GM13977 (cell line): ENCODE results near the gene HRAS.

Experiments used
- DNase-seq: peaks from one replicate; pipeline ENCODE4 v3.0.0; 2012; ENCODE audit warnings: low spot score
- in situ Hi-C: fragments of 300-500 bp; cut with MboI; formaldehyde crosslinking; loops from one replicate; pipeline ENCODE4 v1.12.0; 2022; ENCODE audit warnings: low sequenced_read_pairs, low pct_unique_long_range_greater_than_20kb, mixed read lengths, inconsistent platforms; ENCODE audit not compliant: unreplicated experiment
- TF ChIP-seq, protein P1 (sequence below): IDR thresholded peaks from 2 replicates; pipeline ENCODE4 v1.5.1; 2012; ENCODE audit warnings: mild to moderate bottlenecking, control low read depth; ENCODE audit not compliant: insufficient read depth; ENCODE audit errors: extremely low read depth, missing control alignments

HRAS gene

DNA sequence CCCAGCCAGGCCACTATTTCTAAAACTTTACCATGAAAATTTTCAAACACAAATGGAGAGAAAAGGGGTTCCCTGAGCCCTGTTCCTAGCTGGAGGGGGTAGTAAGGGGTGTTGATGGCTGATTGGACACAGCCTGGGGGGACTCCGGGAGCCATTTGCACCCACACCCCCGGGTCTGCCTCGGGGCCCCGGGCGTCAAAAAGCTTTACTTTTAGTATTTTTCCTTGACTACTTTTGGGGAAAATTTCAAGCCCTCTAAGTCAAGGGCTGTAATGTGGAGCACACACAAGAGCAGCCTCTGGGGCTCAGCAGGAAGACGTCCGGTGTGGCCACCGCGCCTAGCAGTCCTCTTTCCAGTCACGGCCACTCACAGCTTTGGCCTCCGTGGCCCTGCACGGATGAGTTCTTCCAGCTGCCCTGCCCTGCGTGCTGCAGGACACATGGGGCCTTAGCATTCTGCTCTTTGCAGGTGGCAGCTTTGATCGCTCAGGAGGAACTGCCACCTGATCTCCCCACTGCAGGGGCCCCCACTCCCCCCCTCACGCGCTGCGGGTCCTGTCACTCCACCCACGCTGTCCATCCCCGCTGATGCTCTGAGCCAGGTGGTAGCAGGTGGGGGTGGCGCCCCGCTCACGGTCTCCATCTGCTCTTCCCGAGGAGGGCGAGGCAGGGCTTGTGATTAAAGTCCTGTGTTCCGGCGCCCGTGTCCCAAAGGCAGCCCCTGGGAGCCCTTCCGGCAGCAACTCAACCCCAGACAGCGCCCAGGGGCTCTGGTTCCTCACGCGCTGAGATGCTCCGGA lies 42.7 kb downstream of the HRAS start:
- in situ Hi-C loops: no loop called here

DNA sequence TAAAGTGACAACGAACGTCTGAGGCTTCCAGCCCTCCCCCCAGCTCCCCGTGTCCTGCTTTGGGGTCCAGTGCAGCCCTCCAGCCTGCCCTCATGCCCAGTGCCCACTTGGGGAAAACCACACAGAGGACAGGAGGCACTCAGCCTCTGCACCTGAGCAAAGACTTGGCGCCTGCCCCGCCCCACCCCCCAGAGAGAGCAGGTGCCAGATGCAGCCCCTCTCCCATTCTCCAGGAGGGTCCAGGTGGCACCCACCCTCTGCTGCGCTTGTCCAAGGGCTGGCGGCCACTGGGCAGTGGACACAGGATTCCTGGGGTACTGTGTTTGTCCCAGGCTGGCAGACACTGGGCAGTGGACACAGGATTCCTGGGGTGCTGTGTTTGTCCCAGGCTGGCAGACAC lies 44.0 kb downstream of the HRAS start:
- DNase-seq: no peak
- TF ChIP-seq, protein P1, sequence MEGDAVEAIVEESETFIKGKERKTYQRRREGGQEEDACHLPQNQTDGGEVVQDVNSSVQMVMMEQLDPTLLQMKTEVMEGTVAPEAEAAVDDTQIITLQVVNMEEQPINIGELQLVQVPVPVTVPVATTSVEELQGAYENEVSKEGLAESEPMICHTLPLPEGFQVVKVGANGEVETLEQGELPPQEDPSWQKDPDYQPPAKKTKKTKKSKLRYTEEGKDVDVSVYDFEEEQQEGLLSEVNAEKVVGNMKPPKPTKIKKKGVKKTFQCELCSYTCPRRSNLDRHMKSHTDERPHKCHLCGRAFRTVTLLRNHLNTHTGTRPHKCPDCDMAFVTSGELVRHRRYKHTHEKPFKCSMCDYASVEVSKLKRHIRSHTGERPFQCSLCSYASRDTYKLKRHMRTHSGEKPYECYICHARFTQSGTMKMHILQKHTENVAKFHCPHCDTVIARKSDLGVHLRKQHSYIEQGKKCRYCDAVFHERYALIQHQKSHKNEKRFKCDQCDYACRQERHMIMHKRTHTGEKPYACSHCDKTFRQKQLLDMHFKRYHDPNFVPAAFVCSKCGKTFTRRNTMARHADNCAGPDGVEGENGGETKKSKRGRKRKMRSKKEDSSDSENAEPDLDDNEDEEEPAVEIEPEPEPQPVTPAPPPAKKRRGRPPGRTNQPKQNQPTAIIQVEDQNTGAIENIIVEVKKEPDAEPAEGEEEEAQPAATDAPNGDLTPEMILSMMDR: no peak
- in situ Hi-C loops: no loop called here

More for the DNA sequence above, 42.7 kb downstream of the HRAS start:
- TF ChIP-seq, protein P1: no peak
- DNase-seq: no peak

DNA sequence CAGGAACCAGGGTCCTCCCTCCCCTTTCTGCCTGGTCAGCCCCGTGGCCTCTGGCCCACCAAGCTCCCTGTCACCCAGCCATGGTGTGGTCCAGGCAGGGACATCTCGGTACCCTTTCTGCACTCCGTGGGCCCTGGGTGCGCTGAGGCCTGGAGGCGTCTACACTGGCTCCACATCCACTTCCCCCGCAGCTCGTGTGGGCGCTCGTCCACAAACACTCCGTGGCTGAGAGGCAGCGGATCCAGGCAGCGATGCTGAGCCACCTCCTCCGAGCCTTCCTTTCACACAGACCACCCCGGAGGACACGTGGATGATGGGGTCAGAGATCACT lies 44.5 kb downstream of the HRAS start:
- no peak for DNase-seq
- TF ChIP-seq, protein P1: no peak
- in situ Hi-C loops: no loop called here

DNA sequence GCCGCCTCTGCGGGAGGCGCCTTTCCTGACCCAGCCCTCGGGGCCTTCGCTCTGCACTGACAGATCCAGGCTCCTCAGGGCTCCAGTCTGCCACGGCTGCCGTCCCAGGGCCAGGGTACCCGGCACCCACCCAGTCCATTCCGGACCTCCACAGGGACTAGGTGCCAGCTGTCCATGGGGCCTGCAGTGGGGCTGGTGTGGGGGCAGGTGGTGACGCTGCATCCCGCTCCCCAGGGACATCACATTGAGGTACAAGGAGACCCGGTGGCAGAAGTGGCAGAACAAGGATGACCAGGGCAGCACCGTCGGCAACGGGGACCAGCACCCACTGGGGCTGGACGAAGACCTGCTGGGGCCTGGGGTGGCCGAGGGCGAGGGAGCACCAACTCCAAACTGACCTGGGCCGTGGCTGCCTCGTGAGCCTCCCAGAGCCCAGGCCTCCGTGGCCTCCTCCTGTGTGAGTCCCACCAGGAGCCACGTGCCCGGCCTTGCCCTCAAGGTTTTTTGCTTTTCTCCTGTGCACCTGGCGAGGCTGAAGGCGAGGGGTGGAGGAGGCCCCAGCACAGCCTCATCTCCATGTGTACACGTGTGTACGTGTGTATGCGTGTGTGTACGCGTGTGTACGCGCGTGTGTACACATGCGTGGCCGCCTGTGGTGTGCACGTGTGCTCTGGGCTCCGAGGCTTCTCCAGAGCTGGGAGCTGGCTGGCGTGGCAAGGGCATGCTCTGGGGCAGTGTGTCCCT lies 45.0 kb downstream of the HRAS start:
- no peak for DNase-seq
- TF ChIP-seq, protein P1: no peak
- in situ Hi-C loops: no loop called here

DNA sequence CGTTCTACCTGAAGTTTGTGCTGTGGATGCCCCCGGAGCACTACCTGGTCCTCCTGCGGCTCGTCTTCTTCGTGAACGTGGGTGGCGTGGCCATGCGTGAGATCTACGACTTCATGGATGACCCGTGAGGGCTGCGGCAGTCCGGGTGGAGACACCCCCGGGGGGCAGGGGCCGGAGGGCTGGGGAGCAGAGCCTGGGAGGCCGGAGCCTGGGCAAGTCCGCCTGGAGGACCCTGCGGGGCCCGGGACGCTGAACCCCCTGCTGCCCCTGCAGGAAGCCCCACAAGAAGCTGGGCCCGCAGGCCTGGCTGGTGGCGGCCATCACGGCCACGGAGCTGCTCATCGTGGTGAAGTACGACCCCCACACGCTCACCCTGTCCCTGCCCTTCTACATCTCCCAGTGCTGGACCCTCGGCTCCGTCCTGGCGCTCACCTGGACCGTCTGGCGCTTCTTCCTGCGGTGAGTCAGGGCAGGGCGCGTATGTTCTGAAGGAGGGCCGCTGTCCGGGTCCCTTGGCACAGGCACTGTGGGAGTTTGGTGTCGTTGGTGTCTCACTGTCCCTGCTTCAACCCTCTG lies 45.7 kb downstream of the HRAS start:
- DNase-seq: no peak
- in situ Hi-C loops: no loop called here
- TF ChIP-seq, protein P1: no peak

DNA sequence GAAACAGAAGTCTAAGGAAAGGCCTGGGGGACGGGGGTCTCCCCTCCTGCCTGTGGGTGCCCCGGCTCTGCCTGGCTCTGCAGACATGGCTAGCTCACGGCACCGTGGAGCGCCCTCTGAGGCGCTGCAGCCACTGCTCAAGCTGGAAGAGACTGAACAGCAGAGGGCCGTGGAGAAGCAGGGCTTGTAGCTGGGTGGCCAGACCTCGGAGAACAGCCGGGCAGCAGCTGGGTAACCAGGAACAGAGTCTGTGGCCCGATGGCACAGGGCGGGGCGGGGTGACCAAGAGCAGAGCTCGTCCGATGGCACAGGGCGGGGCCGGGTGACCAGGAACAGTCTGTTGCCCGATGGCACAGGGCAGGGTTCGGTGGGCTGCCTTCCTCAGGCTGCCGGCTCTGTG lies 46.4 kb downstream of the HRAS start:
- TF ChIP-seq, protein P1: no peak

More for the DNA sequence above, 46.4 kb downstream of the HRAS start:
- in situ Hi-C loops: no loop called here
- DNase-seq: no peak
